Psoas muscle (tissue), 8 donors: Measurements from ENCODE around the gene WDR75. TPM values are rescaled to one million over a fixed set of nuclear protein-coding genes. Genes with fewer than 3 reads are reported as not detected.
"Not testable (repeated sequence)": the region's sequence is repeated elsewhere in the genome, so short reads cannot be mapped to it uniquely, and the experiment has no call there.

ENCODE experiments used
- ATAC-seq, 4 donors: fragments of 200-7000 bp; cut with Tn5 transposase; one replicate each; pipeline ENCODE4 v1.9.1; 2020; ENCODE audit warnings: moderate library complexity in 3 of 4, mild to moderate bottlenecking in 2 of 4
- DNase-seq, 2 donors: peaks; one replicate each; pipeline ENCODE4 v3.0.0-alpha.2; 2020
- H3K27ac ChIP-seq: fragments of 200-600 bp; one replicate; pipeline ENCODE4 v1.8.0; 2022
- H3K27me3 ChIP-seq, 3 donors: fragments of 200-600 bp in 1 of 3; one replicate each; pipeline versions ENCODE4 v1.6.1 to v1.8.0; 2013 to 2022; ENCODE audit warnings: low read length in 2 of 3, mild to moderate bottlenecking in 2 of 3, moderate library complexity in 1 of 3; ENCODE audit not compliant: insufficient read depth in 3 of 3
- H3K36me3 ChIP-seq, 2 donors: fragments of 200-600 bp in 1 of 2; one replicate each; pipeline versions ENCODE4 v1.6.1 to v1.8.0; 2013 to 2022; ENCODE audit warnings: low read depth in 1 of 2, mild to moderate bottlenecking in 1 of 2, moderate library complexity in 1 of 2; ENCODE audit not compliant: insufficient read depth in 1 of 2
- H3K4me1 ChIP-seq: fragments of 200-600 bp; one replicate; pipeline ENCODE4 v1.8.0; 2022
- H3K4me3 ChIP-seq: fragments of 200-600 bp; one replicate; pipeline ENCODE4 v1.8.0; 2022; ENCODE audit warnings: mild to moderate bottlenecking
- H3K9me3 ChIP-seq: fragments of 200-600 bp; one replicate; pipeline ENCODE4 v1.8.0; 2022
- WGBS, 3 donors: extraction: QIAGEN DNeasy Blood & Tissue Kit; methylation state at CpG; one replicate each; pipeline versions ENCODE4 v1.1.6 to v1.1.7; 2013; 5-methylcytosine and 5-hydroxymethylcytosine counted together
- intact Hi-C, 2 donors: fragments of 100-400 bp; cut with DNase I; formaldehyde crosslinking; loops; one replicate each; pipeline versions ENCODE4 v1.11.0 to v1.14.2; 2022
- polyA plus RNA-seq, 3 donors: library from polyadenylated mRNA; stranded (reverse); fragments of 200-250 nt; gene quantifications; one replicate each; pipeline ENCODE4 v1.2.3, GENCODE V29; 2013
- total RNA-seq, 4 donors: library from RNA; stranded (reverse); fragmentation: NEBNext Ultra II Directional in 2 of 4; extraction: Animal tissue kit (Norgen Biotek cat#: 25700) in 2 of 4; gene quantifications; one replicate each; pipeline versions ENCODE4 v1.2.1 to v1.2.4, GENCODE V29; 2021 to 2023
- TF ChIP-seq, protein P1 (sequence below): fragments of 200-600 bp; IDR thresholded peaks from one replicate; pipeline ENCODE4 v1.8.0; 2022; ENCODE audit warnings: antibody characterized with exemption
- donor health status: healthy with polysubstance abuse.
- donor health status: DM: no; HTN: no; CAD: no; lungs with moderate emphysema.
- donor health status: Bipolar disorder and iron deficiency.
- donor health status: healthy.
- donor health status: DM: yes; HTN: yes; CAD: no.
- donor health status: DM: no; HTN: no; CAD: no.
- donor health status: DM: no; HTN: no; CAD: no.
- donor health status: DM: yes; HTN: yes; CAD: no.

Gene WDR75
- total and polyA plus RNA-seq, 7 donors: 9.2 to 20.3 (median 17.4) TPM

DNA sequence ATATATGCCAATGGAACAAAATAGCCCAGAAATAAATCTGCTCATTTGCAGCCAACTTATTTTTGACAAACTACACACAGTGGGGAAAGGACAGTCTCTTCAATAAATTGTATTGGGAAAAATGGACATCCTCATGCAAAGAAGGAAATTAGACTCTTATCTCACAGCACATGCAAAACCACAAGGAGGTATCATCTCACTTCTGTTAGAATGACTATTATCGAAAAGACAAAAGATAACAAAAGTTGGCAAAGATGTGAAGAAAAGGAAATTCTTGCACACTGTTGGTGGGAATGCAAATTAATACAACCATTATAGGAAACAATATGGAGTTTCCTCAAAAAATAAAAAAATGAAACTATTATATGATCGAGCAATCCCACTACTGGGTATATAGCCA lies 16.3 kb upstream of the WDR75 start:
- WGBS, 3 donors: 94 to 95% (median 94%) methylated on average over 2 of the region's 2 CpGs

DNA sequence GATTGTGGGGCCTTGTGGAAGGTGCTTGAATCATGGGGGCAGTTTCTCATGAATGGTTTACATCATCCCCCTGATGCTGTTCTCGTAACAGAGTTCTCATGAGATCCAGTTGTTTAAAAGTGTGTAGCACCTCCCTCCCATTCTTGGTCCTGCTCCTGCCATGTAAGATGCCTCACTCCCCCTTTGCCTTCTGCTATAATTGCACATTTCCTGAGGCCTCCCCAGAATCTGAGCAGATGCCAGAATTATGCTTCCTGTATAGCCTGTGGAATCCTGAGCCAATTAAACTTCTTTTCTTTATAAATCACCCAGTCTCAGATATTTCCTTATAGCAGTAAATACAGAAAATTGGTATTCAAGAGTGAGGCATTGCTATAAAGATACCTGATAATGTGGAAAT lies 15.6 kb upstream of the WDR75 start:
- DNase-seq (no peak), ATAC-seq (no peak)
- WGBS, 3 donors: 90 to 96% (median 94%) methylated on average over 1 of the region's 1 CpG
- no peaks in the 10 kb centered on the region for H3K9me3 ChIP-seq
- TF ChIP-seq, protein P1, sequence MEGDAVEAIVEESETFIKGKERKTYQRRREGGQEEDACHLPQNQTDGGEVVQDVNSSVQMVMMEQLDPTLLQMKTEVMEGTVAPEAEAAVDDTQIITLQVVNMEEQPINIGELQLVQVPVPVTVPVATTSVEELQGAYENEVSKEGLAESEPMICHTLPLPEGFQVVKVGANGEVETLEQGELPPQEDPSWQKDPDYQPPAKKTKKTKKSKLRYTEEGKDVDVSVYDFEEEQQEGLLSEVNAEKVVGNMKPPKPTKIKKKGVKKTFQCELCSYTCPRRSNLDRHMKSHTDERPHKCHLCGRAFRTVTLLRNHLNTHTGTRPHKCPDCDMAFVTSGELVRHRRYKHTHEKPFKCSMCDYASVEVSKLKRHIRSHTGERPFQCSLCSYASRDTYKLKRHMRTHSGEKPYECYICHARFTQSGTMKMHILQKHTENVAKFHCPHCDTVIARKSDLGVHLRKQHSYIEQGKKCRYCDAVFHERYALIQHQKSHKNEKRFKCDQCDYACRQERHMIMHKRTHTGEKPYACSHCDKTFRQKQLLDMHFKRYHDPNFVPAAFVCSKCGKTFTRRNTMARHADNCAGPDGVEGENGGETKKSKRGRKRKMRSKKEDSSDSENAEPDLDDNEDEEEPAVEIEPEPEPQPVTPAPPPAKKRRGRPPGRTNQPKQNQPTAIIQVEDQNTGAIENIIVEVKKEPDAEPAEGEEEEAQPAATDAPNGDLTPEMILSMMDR: no peak
- intact Hi-C loops: no loop called here
- no peak overlapping the region for H3K4me3 ChIP-seq
- H3K27me3 ChIP-seq: no peaks in the 10 kb centered on the region
- no peaks in the 10 kb centered on the region for H3K36me3 ChIP-seq
- H3K27ac ChIP-seq: no peak overlapping the region
- no peaks in the 10 kb centered on the region for H3K4me1 ChIP-seq

More for the DNA sequence above, 16.3 kb upstream of the WDR75 start:
- no peaks in the 10 kb centered on the region for H3K36me3 ChIP-seq
- no peaks in the 10 kb centered on the region for H3K9me3 ChIP-seq
- TF ChIP-seq, protein P1: no peak
- intact Hi-C loops: no loop called here
- no peaks in the 10 kb centered on the region for H3K27me3 ChIP-seq
- H3K4me1 ChIP-seq: no peaks in the 10 kb centered on the region
- DNase-seq (no peak), ATAC-seq (no peak)
- no peak overlapping the region for H3K27ac ChIP-seq
- H3K4me3 ChIP-seq: no peak overlapping the region

DNA sequence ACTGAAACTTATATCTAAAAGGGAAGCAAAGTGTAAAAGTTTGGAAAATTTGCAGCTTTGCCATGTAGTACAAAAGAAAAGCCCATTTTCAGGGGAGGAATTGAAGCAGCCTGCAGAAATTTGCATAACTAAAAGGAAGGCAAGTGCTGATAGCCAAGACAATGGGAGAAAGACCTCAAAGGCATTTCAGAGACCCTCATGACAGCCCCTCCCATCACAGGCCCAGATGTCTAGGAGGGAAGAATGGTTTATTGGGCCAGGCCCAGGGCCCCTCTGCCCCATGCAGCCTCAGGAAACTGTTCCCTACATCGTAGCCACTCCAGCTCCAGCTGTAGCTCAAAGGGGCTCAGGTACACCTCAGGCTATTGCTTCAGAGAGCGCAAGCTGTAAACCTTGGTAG lies 14.4 kb upstream of the WDR75 start:
- Histone ChIP-seq H3K9me3 (no peaks in the 10 kb centered on the region), H3K36me3 (no peaks in the 10 kb centered on the region), H3K27ac (no peak overlapping the region), H3K27me3 (no peaks in the 10 kb centered on the region), H3K4me3 (no peak overlapping the region), H3K4me1 (no peaks in the 10 kb centered on the region)
- WGBS, 3 donors: 86 to 97% (median 90%) methylated on average over 2 of the region's 2 CpGs
- intact Hi-C loops: no loop called here
- TF ChIP-seq, protein P1: no peak
- ATAC-seq (no peak), DNase-seq (no peak)

DNA sequence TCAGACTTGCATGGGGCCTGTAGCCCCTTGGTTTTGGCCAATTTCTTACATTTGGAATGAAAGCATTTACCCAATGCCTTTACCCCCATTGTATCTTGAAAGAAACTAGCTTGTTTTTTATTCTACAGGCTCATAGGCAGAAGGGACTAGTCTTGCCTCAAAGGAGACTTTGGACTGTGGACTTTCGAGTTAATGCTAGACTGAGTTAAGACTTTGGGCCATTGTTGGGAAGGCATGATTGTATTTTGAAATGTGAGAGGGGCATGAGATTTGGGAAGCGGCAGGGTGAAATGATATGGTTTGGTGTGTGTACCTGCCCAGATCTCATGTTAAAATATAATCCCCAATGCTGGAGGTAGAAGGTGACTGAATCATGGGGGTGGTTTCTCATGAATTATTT lies 13.4 kb upstream of the WDR75 start:
- no peak overlapping the region for H3K27ac ChIP-seq
- no peaks in the 10 kb centered on the region for H3K27me3 ChIP-seq
- no peak for DNase-seq

DNA sequence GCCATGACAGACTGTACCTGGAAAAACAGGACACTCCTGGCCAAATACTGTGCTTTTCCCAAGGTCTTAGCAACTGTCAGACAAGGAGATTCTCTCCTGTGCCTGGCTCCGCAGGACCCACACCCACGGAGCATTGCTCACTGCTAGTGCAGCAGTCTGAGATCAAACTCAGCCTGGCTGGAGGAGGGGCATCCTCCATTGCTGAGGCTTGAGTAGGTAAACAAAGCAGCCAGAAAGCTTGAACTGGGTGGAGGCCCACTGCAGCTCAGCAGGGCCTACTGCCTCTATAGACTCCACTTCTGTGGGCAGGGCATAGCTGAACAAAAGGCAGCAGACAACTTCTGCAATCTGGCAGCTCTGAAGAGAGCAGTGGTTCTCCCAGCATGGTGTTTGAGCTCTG lies 10.8 kb upstream of the WDR75 start:
- H3K9me3 ChIP-seq, H3K4me1 ChIP-seq, intact Hi-C loops, H3K27me3 ChIP-seq, DNase-seq, H3K36me3 ChIP-seq, ATAC-seq, H3K4me3 ChIP-seq, H3K27ac ChIP-seq: not testable (repeated sequence)
- WGBS, 3 donors: 87 to 94% (median 92%) methylated on average over 2 of the region's 2 CpGs

More for the DNA sequence above, 13.4 kb upstream of the WDR75 start:
- ATAC-seq: no peak
- Histone ChIP-seq H3K9me3 (no peaks in the 10 kb centered on the region), H3K4me3 (no peak overlapping the region), H3K36me3 (no peaks in the 10 kb centered on the region), H3K4me1 (no peaks in the 10 kb centered on the region)
- intact Hi-C loops: no loop called here
- WGBS, 3 donors: 93 to 96% (median 94%) methylated on average over 2 of the region's 2 CpGs
- TF ChIP-seq, protein P1: no peak

DNA sequence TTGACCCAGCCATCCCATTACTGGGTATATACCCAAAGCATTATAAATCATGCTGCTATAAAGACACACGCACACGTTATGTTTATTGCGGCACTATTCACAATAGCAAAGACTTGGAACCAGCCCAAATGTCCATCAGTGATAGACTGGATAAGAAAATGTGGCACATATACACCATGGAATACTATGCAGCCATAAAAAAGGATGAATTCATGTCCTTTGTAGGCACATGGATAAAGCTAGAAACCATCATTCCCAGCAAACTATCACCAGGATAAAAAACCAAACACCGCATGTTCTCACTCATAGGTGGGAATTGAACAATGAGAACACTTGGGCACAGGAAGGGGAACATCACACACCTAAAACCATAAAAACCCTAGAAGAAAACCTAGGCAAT lies 5.5 kb upstream of the WDR75 start:
- H3K27ac ChIP-seq, H3K36me3 ChIP-seq, H3K9me3 ChIP-seq, DNase-seq, intact Hi-C loops, H3K4me3 ChIP-seq, ATAC-seq, H3K27me3 ChIP-seq: not testable (repeated sequence)
- WGBS, 3 donors: 94 to 98% (median 94%) methylated on average over 4 of the region's 4 CpGs
- H3K4me1 ChIP-seq: peaks cover 10% of the 10 kb centered on the region
